AG08395 (cell line): ENCODE measurements around the gene CREB3L2.
"Not testable (repeated sequence)": the region's sequence is repeated elsewhere in the genome, so short reads cannot be mapped to it uniquely, and the experiment has no call there.

ENCODE experiments used
- DNase-seq: peaks from one replicate; pipeline ENCODE4 v3.0.0; 2012; ENCODE audit warnings: mixed read lengths, low spot score

Gene CREB3L2

DNA sequence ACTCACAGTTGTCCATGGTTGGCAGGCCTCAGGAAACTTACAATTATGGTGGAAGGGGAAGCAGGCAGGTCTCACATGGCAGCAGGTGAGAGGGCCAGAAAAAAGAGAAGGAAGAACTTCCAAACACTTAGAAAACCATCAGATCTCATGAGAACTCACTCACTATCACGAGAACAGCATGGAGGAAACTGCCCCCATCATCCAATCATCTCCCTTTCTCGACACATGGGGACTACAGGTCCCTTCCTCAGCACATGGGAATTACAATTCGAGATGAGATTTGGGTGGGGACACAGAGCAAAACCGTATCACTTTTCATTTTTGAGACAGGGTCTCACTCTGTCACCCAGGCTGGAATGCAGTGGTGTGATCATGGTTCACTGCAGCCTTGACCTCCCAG lies 12.3 kb upstream of the CREB3L2 start:
- DNase-seq = not testable (repeated sequence)

DNA sequence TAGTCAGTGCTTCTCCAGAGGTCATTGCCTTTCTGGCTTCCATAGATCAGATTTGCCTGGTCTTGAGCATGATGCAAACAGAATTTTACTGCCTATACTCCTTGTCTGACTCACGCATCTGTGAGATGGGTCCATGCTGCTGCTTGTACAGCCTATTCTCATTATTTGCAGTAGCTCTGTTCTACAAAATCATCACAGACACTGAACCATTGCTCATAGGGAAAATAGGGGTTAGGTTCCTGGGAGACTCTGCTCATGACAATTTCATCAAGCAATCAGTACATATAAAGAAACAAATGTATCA lies 7.4 kb upstream of the CREB3L2 start:
- no peak for DNase-seq

DNA sequence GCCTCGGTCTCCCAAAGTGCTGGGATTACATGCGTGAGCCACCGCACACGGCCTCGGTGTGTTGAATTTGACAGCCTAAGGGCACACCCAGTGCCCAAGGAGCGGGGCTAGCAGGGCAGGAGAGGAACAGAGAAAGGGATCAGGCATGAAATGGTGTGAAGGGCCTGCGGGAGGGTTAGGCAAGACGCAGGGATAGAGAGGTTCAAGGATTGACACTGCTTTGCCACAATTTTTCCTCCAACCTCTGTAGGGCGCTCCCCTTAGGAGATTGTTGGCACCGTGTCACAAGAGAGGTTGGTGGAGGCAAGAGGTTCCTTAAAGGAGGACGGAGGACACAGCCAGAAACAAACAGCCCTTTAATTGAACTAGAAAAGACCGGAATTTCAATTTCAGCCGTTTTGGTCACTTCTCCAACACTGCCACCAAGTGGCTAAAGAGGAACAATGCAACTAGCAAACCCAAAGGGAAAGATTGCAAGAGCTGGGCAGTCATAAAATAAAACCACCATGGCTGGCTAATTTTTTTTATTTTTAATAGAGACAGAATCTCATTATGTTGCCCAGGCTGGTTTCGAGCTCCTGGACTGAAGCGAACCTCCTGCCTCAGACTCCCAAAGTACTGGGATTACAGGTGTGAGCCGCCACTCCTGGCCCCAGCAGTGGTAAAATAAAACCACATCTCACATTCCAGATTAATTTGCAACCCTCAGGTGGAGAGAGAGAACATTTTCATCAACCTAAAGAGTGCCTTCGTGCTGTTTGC lies 6.9 kb upstream of the CREB3L2 start:
- peak; percentile 61 for DNase-seq

DNA sequence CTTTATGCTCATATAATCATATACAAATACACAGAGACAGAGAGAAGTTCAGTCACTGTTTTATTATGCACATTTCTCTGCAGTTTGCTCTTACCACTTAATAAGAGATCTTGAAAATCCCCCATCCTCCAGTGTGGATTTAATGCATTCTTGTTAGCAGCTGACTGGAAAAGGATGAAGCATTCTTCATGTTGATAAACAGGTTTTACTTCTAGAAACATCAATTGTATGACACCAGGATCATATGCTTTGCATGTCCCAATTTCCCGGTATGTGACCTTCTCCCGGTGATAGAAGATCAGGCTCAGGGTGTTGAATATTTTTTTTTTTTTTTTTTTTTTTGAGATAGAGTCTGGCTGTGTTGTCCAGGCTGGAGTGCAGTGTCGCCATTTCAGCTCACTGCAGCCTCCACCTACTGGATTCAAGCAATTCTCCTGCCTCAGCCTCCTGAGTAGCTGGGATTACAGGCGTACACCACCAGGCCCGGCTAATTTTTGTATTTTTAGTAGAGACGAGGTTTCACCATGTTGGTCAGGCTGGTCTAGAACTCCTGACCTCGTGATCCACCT lies 6.2 kb upstream of the CREB3L2 start:
- no peak for DNase-seq

DNA sequence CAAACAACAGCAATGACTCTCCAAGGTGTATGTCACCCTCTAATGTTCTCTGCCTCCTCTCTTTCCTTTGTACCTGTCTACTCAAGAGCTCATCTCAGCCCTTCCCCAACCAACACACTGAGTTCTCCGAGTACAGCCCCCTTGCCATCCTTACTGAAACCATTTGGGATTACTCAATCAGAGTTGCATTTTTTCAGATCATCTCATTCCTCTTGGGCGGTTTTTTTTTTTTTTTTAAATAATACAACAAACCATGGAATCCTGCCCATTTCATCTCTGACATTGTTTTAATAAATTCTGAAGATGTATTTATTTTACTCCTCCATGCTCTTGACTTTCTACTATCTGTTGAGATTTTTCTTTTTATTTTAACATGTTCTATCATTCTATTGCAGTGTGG lies 4.2 kb upstream of the CREB3L2 start:
- peak; percentile 22 for DNase-seq

DNA sequence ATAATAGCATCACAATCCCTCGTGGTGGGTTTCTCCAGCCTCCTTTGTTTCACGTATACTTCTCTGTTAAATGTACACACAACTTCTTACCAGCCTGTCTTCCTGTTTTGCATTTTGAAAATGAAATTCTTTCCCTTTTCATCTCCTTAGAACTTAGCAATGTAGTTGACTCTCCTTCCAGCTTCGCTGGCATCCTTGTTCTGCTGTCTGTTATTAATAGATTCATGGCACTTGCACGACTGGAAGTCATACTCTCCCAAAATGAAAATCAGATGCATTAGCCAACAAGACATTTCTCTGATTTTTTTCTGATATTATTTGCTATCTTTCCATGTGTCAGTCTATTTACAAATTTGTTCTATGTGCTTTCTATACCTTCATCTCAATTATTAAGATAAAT lies 3.0 kb upstream of the CREB3L2 start:
- DNase-seq = no peak

DNA sequence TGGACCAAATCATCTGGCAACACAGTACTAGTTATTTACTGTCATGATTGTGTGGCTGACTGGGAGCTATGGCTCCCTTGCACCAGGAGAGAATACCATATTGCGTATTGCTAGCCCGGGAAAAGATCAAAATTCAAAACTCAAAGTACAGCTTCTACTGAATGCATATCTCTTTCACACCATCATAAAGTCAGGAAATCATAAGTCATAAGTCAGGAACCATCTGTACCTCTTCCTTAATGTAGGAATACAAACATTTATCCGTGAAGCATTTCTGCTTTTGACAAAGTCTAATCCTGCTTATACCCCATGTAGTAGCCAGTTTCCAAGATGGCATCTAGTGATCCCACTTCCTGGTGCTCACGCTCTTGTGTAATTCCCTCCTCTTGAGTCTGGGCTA lies 2.2 kb upstream of the CREB3L2 start:
- no peak for DNase-seq

DNA sequence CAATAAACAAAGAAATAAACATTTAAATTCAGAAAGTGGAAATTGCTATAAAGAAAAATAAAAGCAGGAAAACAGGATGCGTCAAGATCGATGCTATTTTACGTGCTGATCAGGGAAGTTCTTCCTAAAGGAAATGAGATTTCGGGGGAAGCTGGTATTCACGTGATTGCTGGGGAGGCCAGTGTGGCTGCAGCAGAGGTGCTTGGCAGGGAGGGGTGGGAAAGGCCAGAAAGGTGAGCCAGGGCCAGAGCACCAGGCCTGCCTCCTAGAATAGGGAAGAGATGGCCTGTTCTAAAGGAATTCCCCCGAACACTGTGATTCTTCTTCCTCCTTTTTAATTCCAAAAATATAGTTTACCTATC lies 923 bp upstream of the CREB3L2 start:
- no peak for DNase-seq

DNA sequence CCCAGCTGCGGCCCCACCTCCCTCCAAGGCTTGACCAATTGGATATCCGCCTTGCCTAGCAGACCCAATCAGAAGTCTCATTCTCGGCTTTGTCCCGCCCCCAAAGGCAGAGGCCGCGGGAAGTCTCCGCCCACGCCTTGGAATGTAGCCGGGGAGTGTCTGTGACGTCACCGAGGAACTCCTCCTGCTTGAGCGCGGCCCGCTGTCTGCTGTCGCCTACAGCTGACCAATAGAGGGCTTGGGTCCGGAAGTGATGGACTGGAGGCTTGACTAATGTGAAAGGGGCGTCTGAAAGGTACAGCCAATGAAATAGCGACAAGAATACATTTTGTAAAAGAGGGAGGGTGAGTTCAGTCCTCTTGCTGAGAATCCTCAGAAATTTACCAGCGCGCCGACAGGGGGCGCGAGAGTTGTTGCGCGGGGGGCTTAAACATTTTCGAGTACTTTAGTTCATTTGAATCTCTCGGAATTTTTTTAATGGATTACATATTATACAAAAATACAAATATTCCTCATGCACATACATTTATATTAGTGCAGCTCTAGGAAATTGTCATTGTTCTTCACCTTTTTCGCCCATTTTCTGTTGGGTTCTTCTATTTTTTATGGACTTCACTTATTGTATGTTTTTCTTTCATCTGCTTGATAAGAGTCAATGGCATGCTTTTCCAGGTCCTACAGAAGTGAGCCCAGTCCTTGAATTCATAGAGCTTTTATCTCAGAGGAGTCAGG lies 376 bp upstream of the CREB3L2 start:
- DNase-seq = peak; percentile 96

DNA sequence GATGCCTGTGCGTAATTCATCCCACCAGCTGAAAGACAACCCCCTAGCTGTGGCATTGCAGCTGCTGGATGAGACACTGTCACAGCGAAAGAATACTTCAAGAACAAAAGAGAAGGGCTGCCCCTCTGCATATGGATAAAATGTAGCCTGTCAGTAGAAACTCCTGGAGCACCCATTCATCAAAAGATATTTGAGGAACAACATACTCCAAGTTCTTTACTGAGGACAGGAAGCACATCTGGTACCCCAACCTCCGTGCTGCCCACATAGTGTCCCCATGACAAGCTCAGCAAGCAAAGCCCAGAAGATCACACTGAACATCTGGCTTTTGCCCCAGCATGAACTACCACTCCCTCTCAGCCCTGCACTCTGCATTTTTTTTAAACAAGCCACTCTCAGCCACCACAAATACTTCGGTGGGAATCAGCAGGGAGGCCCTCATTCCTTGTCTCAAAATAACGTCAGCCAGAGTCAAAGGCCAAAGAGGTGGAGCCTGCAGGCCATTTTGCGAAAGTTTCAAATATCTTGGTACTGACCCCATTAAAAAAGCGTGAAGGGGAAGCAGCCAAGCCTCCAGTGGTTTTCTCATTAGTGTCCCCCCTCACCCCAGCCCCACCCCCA lies 1.7 kb downstream of the CREB3L2 start:
- DNase-seq = peak; percentile 70

DNA sequence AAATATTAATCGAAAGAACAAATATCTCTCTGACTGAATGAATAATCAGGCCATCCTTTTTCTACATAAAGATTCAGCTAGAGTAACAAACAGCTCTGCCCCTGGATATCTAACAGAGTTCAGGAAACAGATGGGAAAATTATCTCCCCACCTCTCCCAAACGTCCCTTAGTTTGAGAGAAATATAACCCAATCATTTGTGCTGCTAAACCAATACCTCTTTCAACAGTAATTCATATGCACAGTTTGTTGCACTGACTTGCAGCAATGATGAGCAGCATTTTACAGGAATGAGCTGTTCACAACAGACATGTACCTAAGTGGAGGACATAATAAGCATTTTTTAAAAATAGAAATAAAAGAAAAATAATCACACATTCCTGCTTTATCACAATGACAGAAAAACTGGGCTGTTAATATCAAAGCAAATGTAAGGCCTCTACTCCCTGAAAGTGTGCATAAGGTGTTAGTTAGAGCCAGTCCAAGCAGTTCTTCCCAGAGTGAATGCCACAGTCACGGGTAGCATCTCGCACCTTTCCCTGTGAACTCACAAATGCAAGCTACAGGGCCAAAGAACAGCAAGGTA lies 2.3 kb downstream of the CREB3L2 start:
- no peak for DNase-seq

DNA sequence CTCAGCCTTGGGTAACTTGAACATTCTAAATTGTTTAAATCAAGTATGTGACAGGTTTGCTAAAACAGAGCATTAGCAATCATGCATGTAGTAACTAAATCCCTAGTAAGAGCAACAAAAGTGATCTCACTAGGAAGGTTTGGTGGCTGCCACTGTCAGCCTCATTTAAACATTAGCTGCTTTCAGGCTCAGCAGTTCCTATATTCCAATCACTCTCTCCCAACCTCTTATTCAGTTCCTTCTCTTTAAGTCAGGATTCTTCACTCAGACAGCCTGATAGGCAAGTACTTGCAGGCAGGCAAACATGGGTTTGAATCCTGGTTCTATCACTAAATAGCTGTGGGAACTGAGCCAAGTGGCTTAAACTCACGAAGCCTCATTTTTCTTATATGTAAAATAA lies 3.6 kb downstream of the CREB3L2 start:
- no peak for DNase-seq

DNA sequence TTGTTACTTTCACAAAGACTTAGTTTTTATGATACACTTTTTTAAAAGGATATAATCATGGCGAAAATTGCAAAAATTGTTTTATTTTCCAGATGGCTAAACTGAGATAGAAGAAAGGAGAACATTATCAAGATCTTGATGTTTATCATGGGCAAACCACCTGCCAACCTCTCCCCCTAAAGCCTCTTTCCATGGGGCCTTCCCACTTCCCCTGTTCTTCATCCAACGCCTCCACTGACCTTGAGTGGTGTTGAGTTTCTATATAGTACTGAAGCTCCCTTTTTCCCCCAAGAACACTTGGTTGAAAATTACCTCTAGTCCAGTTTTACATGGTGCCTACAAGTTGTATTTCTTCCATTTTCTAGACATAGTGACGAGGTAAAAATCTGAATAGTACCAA lies 5.0 kb downstream of the CREB3L2 start:
- no peak for DNase-seq

DNA sequence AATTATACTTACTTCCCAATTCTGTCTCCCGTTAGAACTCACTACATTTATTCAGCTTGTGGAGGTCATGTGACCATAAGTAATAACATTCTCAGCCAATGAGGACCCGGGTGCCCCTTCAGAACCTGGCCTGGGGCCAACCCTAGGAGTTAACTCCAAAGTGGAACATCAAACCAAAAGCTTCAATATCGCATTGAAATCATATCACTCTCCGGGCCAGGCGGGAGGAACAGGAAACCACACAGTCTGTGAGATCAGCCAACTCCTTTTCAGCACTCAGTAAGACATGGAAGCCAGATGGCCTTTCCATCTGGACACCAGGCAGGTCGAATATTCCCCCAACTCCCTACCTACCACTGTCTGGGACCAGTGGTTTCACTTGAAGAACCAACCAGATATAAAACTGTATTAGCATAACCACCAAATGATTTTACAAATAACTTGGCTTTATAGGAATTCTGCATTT lies 5.5 kb downstream of the CREB3L2 start:
- DNase-seq = peak; percentile 32

DNA sequence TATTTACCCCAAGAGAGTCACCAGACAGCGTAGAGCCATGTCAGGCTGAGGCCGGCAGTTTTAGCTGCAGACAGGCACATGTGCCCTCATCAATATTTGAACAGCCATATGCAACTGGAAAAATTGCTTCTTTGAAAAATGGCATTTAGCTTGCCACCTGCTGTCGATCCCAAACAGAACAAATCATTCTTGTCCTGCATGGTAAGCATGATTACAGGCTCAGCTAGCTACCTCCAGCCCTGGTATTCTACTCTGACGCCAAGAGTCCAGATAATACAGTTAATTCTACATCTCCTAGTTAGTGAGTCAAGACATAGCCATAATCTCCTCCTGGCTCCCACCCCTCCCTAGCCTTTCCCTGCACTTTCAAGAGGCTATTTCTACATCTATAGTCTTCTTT lies 7.7 kb downstream of the CREB3L2 start:
- no peak for DNase-seq

DNA sequence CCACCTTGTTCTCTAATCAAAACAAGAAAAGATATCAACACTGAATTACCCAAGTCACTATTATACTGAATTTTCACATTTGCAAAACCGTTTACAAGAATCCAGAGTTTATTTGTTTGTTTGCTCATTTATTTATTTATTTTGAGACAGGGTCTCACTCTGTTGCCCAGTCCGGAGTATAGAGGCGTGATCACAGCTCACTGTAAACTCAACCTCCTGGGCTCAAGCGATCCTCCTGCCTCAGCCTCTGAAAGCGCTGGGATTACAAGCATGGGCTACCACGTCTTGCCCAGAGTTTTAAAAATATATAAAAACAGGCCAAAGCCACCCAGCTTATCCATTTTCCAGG lies 8.5 kb downstream of the CREB3L2 start:
- DNase-seq = no peak

DNA sequence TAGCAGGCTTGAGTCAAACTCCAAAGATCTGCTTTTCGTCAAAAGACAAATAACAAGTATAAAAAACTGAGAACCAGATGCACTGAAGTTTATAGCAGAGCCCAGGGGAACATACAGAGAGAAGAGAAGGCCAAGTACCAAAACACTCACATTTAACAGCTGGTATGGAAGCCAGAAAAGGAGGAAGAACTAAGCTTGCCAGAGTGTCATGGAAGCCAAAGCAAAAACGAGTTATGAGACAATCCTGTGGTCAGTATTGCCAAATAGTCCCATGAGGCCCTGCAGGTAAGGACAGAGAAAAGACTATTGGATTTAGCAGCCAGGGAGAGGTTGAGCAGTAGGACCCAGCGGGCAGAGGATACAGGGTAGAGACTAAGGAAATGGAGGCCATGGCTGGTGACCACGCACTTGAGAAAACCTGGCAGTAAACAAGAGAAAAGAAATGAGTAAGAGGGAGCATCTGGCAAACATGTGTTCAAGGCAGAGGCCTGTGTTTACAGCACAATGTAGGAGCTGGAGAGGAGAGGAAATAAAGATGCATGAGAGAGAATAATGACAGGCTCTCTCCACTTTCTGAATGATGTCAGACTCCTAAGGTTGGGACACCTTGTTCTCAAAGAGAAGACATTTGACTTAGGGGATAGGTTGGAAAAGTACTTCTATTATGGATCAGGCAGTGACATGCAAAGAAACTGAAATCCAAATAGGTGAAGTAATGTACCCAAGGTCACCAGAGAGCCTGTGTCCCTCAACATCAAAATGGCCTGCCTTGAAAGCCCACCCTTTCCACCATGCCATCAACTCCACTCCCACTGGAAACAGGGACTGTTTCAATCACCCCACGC lies 9.1 kb downstream of the CREB3L2 start:
- peak; percentile 81 for DNase-seq

DNA sequence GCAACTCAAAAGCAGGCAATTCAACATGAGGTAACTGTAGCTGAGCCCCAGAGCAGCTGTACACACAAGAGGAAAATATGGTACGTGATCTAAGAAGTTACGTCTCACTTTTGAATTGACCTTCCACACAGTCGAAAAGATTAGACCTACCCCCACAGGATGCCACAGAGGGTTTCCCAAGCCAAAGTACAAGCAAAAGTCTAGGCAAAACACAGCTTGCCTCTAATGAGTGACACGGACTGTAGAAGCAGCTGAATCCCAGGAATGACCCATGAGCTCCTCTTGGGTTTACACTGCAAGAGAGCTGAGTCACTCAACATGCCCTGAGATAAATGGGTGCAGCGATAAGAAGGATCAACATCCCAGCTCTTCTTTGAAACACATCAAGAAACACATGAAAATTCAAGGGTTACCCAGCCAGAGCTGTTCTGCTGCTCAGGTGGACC lies 9.8 kb downstream of the CREB3L2 start:
- no peak for DNase-seq

DNA sequence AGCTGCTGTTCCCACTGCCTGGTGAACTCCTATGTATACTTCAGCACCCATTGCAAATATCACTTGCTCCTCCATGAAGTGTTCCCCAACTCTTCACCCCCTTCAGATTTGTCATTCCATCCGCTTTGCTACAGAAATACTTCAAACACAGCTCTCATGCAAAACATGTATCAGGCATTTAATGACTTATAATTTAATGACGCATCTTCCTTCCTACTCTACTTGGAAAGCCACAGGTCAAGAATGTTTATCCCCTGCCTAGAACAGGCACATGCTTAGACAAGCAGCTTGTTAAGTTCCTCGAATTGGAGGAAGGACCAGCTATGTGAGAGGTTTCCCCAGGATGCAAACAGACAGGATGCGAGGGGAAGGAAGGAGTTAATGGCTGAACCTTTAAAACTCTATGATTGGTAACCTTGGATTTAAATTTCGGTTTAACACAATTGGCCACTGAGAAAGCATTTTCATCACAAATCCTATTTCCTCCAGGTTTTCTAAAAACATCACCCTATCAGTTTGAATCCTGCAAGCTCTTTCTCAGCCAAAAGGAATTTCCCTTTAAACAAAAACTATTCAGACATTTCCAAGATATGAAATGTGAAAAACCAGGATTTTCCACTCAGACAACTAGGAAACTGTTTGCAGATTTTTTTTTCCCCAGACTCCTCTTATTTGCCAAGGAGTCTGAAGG lies 11.5 kb downstream of the CREB3L2 start:
- DNase-seq = peak; percentile 51

DNA sequence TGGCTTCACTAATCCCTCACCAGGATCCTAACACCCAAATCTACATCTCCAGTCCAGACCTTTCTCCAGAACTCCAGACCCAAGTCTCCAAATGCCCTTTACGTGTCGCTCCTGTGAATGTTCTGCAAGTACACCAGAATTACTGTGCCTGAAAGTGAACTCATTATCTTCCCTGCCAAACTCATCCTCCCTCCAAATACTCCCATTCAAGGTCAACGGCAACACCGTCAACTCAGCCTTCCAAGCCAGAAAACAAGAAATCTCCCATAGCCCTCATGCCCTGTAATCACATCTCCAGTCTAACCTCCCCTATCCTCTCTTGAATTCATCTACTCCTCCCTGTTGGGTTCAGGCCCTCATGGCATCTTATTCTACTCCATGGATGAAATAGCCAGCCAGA lies 12.3 kb downstream of the CREB3L2 start:
- no peak for DNase-seq

DNA sequence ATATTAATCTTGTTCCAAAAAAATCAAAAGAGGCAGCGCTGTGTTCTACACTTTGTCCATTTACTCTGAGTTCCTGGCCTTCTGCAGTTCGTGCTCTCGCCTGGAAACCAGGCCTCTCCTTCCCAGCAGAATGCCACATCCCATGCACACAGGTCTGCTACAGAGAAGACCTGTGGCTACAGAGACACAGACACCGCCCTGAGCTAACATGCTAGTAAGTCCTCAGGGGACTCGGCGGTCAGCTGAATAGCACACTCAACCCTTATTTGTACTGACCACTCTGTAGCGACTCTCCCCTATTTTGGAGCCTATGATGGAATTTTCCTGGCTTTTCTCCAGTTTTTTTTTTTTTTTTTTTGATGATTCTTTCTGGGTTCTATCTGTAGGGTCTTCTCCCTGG lies 12.8 kb downstream of the CREB3L2 start:
- DNase-seq = no peak
